K562 (cell line): ENCODE results near the gene SLC26A1. TPM values are rescaled to one million over a fixed set of nuclear protein-coding genes. Genes with fewer than 3 reads are reported as not detected.

Source experiments
- ATAC-seq: fragments of 200-7000 bp; cut with Tn5 transposase; 3 replicates; pipeline ENCODE4 v1.9.1; 2020; ENCODE audit warnings: moderate library complexity
- BruUV-seq: library from RNA; stranded (reverse); fragments of 400-500 nt; replicated peaks from 2 replicates; lab custom pipeline; 2021; lab: Mats Ljungman, UMichigan
- CTCF ChIA-PET: fragments of 300-600 bp; formaldehyde crosslinking; extraction: SDS; loops from one replicate; lab custom pipeline; 2021; ENCODE audit warnings: low intra/inter-chr PET ratio; lab: Yijun Ruan, JAX
- POLR2A ChIA-PET: fragments of 300-600, 350-650 bp; sonication (Branson Sonifier 250); formaldehyde crosslinking; extraction: SDS; loops from one replicate; lab custom pipeline; 2021; ENCODE audit warnings: antibody characterized with exemption, inconsistent platforms; lab: Yijun Ruan, JAX
- DNase-seq, 4 experiments: peaks; one replicate each; pipeline versions ENCODE4 v3.0.0 to v3.0.0-alpha.2; 2011 to 2018; ENCODE audit warnings: low spot score in 3 of 4, mixed read lengths in 3 of 4; ENCODE audit errors: extremely low read depth in 1 of 4
- FAIRE-seq: peaks from 2 replicates; lab custom pipeline; 2011; peaks lifted over from hg19 to GRCh38; lab: Jason Lieb, UNC
- H2AFZ ChIP-seq: 2 replicates; pipeline ENCODE4 v1.6.0; 2011; ENCODE audit warnings: low read depth, low read length, control low read depth, inconsistent platforms
- H3K27ac ChIP-seq: fragments of 200-600 bp; 3 replicates; pipeline ENCODE4 v1.8.0; 2011; ENCODE audit warnings: low read depth, mild to moderate bottlenecking, control low read depth, inconsistent platforms, low read length, moderate library complexity, mixed read lengths; ENCODE audit errors: extremely low read depth
- H3K27me3 ChIP-seq, 2 experiments: fragments of 300-600 bp in 1 of 2; 2 replicates in 1 of 2; 3 replicates in 1 of 2; pipeline versions ENCODE4 v1.6.0 to v1.8.0; 2011; ENCODE audit warnings: inconsistent platforms in 2 of 2, low read length in 2 of 2, mild to moderate bottlenecking in 1 of 2, mixed read lengths in 1 of 2, moderate library complexity in 1 of 2; ENCODE audit not compliant: control insufficient read depth in 2 of 2, insufficient read depth in 2 of 2
- H3K36me3 ChIP-seq: fragments of 300-600 bp; 3 replicates; pipeline ENCODE4 v1.8.0; 2011; ENCODE audit warnings: mild to moderate bottlenecking, low read length, inconsistent platforms; ENCODE audit not compliant: control insufficient read depth, insufficient read depth
- H3K4me1 ChIP-seq, 2 experiments: fragments of 200-600 bp in 1 of 2; replicated peaks in 1 of 2; 2 replicates in 1 of 2; 3 replicates in 1 of 2; pipeline versions ENCODE4 v1.5.1 to v1.8.0; 2011; ENCODE audit warnings: inconsistent platforms in 2 of 2, low read length in 2 of 2, mild to moderate bottlenecking in 1 of 2, mixed read lengths in 1 of 2, moderate library complexity in 1 of 2; ENCODE audit not compliant: control insufficient read depth in 2 of 2, insufficient read depth in 2 of 2
- H3K4me2 ChIP-seq: 2 replicates; pipeline ENCODE4 v1.6.1; 2011; ENCODE audit warnings: low read length, control low read depth, inconsistent platforms, mixed read lengths; ENCODE audit not compliant: insufficient read depth
- H3K4me3 ChIP-seq: fragments of 200-600 bp; sonication (generic), shearing (Covaris generic); 2 replicates; pipeline ENCODE4 v1.5.1; 2016; ENCODE audit warnings: control low read depth, inconsistent platforms
- H3K79me2 ChIP-seq: fragments of 200-600 bp; 3 replicates; pipeline ENCODE4 v1.8.0; 2011; ENCODE audit warnings: low read length, inconsistent platforms; ENCODE audit not compliant: control insufficient read depth, insufficient read depth
- H3K9ac ChIP-seq, 2 experiments: 2 replicates each; pipeline versions ENCODE4 v1.6.0 to v1.6.1; 2011; ENCODE audit warnings: low read depth in 2 of 2, low read length in 2 of 2, control low read depth in 1 of 2, inconsistent platforms in 1 of 2, mild to moderate bottlenecking in 1 of 2, mixed read lengths in 1 of 2; ENCODE audit not compliant: insufficient read depth in 1 of 2
- H3K9me1 ChIP-seq: one replicate; pipeline ENCODE4 v1.6.0; 2011; ENCODE audit warnings: inconsistent platforms, mild to moderate bottlenecking, low read length, moderate library complexity; ENCODE audit not compliant: control insufficient read depth, insufficient read depth
- H3K9me3 ChIP-seq: replicated peaks from 2 replicates; pipeline ENCODE4 v1.5.1; 2011; ENCODE audit warnings: low read depth, low read length, inconsistent platforms; ENCODE audit not compliant: control insufficient read depth, insufficient read depth
- H4K20me1 ChIP-seq: replicated peaks from 2 replicates; pipeline ENCODE4 v1.6.1; 2011; ENCODE audit warnings: low read length, inconsistent platforms, mixed read lengths; ENCODE audit not compliant: control insufficient read depth, insufficient read depth
- RBFOX2 ChIP-seq: fragments of 200-400 bp; formaldehyde crosslinking; IDR thresholded peaks from 2 replicates; pipeline ENCODE4 v1.6.1; 2017; ENCODE audit warnings: low read depth, mild to moderate bottlenecking, low read length, moderate library complexity
- TRIM24 ChIP-seq, 2 experiments: fragments of 450-650 bp; IDR thresholded peaks; 2 replicates each; pipeline ENCODE4 v1.6.1; 2016
- ZC3H4 ChIP-seq: sonication (generic); formaldehyde crosslinking; IDR thresholded peaks from 2 replicates; pipeline ENCODE4 v1.9.0; 2021; ENCODE audit warnings: missing genetic modification reagents, borderline replicate concordance
- WGBS: fragments of 100-300 bp; shearing (Covaris generic); methylation state at CpG from one replicate; pipeline ENCODE4 v1.1.6; 2016; ENCODE audit warnings: low coverage, mixed read lengths; ENCODE audit not compliant: insufficient coverage; ENCODE audit errors: missing lambda C conversion rate; 5-methylcytosine and 5-hydroxymethylcytosine counted together
- in situ Hi-C: fragments of 300-500 bp; cut with MboI; formaldehyde crosslinking; loops from 4 replicates; pipeline ENCODE4 v1.15.0; 2018; ENCODE audit warnings: inconsistent platforms, mixed read lengths
- intact Hi-C: fragments of 100-400 bp; cut with micrococcal nuclease; formaldehyde crosslinking; loops from 2 replicates; pipeline ENCODE4 v1.14.2; 2022
- polyA plus RNA-seq, 8 experiments: library from polyadenylated mRNA; depleted of rRNA in 4 of 8; stranded (reverse) in 5 of 8; unstranded in 3 of 8; fragments of >200 nt; fragmentation: Nextera tagmentation in 2 of 8; fragmentation: Illumina TruSeq in 1 of 8; extraction: Ambion mirVana in 2 of 8; extraction: Trizol in 1 of 8; gene quantifications; 2 replicates each; pipeline versions ENCODE4 v1.2.1 to v1.2.3, GENCODE V29; 2011 to 2014; ENCODE audit warnings: inconsistent platforms in 1 of 8, missing spikeins in 1 of 8
- total RNA-seq, 7 experiments: library from RNA; depleted of rRNA in 6 of 7; stranded (reverse); fragments of >200 nt in 6 of 7; fragmentation: Illumina TruSeq in 2 of 7; extraction: Trizol in 2 of 7; gene quantifications; 2 replicates each; pipeline versions ENCODE4 v1.2.1 to v1.2.3, GENCODE V29; 2011 to 2021; ENCODE audit warnings: low replicate concordance in 1 of 7

SLC26A1 gene
- total and polyA plus RNA-seq, 9 of the 15 experiments (the other 6 are each of a cell fraction or from before 2014, with no cell fraction given): 0.11 to 4.2 (median 0.95) TPM

DNA sequence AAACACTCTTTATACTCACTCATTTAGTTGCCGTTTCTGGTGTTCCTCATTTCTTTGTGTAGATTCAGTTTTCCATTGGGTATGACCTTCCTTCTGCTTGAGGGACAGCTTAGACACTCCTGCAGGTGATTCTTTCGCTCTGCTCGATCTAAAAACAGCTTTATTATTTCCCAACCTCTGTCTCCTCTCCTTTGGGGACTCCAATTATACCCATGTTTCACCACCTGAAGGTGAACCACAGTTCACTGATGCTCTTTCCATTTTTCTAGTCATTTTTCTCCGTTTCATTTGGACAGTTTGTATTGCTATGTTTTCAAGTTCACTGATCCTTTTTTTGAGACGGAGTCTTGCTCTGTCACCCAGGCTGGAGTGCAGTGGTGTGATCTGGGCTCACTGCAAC is 13.7 kb upstream of the SLC26A1 start:
- whole genome bisulfite sequencing: 23% methylated on average over 5 of the region's 5 CpGs
- FAIRE-seq: no peak
- POLR2A ChIA-PET: no interaction called here

GRCh38 chr4:1004557-1005485 is 11.6 kb upstream of the SLC26A1 start:
- in situ Hi-C loops: no loop called here
- H2AFZ ChIP-seq: no peak overlapping the region
- peaks cover 7 to 39% of the 10 kb centered on the region in 2 experiments; a peak in 3 of 5 replicates for H3K4me1 ChIP-seq
- no TSS peak for BruUV-seq
- ATAC-seq (no peak), DNase-seq (no peak), FAIRE-seq (no peak)
- H4K20me1 ChIP-seq: no peaks in the 10 kb centered on the region
- no peak overlapping the region for H3K9ac ChIP-seq
- H3K9me1 ChIP-seq: no peaks in the 10 kb centered on the region
- no peaks in the 10 kb centered on the region for H3K27me3 ChIP-seq
- H3K27ac ChIP-seq: no peak overlapping the region
- TF ChIP-seq RBFOX2 (0 out of 2 replicates have a peak, but pooled peaks have one; percentile 4), ZC3H4 (CRISPR knock-in tag) (no peak)
- TF ChIP-seq, all 486 proteins: peak for 1
- intact Hi-C loops: no loop called here
- H3K4me3 ChIP-seq: no peak overlapping the region
- CTCF ChIA-PET: no interaction called here
- H3K9me3 ChIP-seq: no peaks in the 10 kb centered on the region
- POLR2A ChIA-PET: interaction anchor here (0.6 to 1.2 kb wide), 3 partner anchors 12 to 185 kb away, joined by 3 to 4 read pairs (median 3); partner anchors contain the start of gene IDUA
- H3K79me2 ChIP-seq: no peaks in the 10 kb centered on the region
- H3K4me2 ChIP-seq: no peak overlapping the region
- H3K36me3 ChIP-seq: no peaks in the 10 kb centered on the region
- 66% methylated on average over 17 of the region's 25 CpGs for WGBS

More for the DNA sequence above, 13.7 kb upstream of the SLC26A1 start:
- DNase-seq (no peak), ATAC-seq (no peak)
- Histone ChIP-seq H3K4me3 (no peak overlapping the region), H4K20me1 (no peaks in the 10 kb centered on the region), H3K36me3 (no peaks in the 10 kb centered on the region), H3K4me1 (peaks cover 14 to 46% of the 10 kb centered on the region in 2 experiments; a peak in 4 of 5 replicates), H3K27me3 (no peaks in the 10 kb centered on the region), H2AFZ (no peak overlapping the region), H3K9me3 (no peaks in the 10 kb centered on the region), H3K9me1 (no peaks in the 10 kb centered on the region), H3K79me2 (no peaks in the 10 kb centered on the region), H3K9ac (no peak overlapping the region), H3K27ac (no peak overlapping the region), H3K4me2 (no peak overlapping the region)
- in situ Hi-C loops (no loop called here), intact Hi-C loops (no loop called here)
- CTCF ChIA-PET: no interaction called here
- TF ChIP-seq TRIM24 (IDR thresholded peaks at IDR 0.05) (peak in 1 of 2 experiments; percentile 53; a peak in 1 of 4 replicates), RBFOX2 (no peak)
- no TSS peak for BruUV-seq
